Stimulated activated naive CD4-positive, alpha-beta T cell treated with Interleukin-2 at 50 U/mL for 16 hours (primary cell): ENCODE measurements around the gene ASPG.

Experiments used
- DNase-seq: peaks from one replicate; lab custom pipeline; 2025; lab: John Stamatoyannopoulos, UW

Gene ASPG

GRCh38 chr14:104085032-104085888 lies at the start of gene ASPG:
Gene ASPG, plus strand, starts transcription at chr14:104085700. Its CDS starts 71 bp downstream, at chr14:104085771.
- DNase-seq: no peak

- DNase-seq: no peak
Measured at GRCh38 chr14:104036212-104036611, 49.3 kb upstream of the ASPG start.

DNA sequence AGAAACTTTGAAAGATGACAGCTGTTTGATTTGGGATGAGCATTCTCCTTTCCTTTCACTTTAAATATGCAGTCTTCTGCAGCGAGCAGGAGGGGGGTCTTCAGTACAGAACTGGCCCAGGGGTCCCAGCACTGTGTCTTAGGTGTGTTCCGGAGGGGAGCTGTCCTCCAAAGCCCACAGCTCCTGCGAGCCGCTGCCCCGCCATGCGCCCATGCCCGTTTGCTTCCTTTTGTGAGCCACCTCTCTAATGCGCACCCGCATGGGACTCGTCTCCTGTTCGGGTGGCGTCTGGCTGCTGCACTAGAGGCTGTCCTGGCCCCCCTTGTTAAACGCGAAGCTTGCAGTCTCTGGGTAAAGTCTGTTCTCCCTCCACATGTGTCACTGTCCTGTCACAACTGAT lies 48.4 kb upstream of the ASPG start:
- no peak for DNase-seq

DNA sequence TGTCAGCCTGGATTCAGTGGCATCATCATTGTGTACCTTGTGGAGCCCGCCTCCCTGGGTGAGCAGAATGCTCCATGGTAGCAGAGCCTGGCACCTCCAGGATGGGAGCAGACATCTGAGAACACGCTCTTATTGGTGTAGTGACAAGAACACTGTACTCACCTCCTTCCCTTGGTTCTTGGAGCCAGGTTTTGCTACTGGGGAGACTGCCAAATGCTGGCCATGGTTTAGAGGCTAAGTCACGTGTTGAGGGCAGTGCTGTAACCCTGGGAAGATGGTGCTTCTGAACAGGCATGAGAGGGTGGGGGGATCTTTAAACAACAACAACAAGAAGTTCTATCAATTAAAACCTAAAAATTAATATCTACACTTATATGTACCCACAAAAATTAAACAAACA lies 47.6 kb upstream of the ASPG start:
- no peak for DNase-seq

GRCh38 chr14:104039214-104039613 lies 46.3 kb upstream of the ASPG start:
- no peak for DNase-seq

DNA sequence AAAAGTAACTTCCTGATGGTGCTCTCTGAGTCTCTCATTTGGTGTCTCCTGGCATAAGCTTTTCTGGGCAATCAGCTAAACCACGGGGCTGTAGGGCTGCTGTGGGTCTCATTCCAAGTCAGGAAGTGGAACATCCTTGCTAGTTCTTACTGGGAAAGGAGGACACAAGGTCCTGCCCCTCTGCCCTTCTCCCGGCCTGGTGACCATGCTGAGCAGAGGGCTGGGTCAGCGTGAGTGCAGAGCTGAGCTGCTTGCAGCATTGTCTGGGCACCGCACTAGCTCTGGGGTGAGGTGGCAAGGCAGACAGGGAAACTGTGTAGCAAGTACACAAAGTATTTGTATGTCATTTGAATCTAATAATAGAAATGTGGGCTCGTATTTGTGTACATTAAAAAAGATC lies 45.0 kb upstream of the ASPG start:
- no peak for DNase-seq

DNA sequence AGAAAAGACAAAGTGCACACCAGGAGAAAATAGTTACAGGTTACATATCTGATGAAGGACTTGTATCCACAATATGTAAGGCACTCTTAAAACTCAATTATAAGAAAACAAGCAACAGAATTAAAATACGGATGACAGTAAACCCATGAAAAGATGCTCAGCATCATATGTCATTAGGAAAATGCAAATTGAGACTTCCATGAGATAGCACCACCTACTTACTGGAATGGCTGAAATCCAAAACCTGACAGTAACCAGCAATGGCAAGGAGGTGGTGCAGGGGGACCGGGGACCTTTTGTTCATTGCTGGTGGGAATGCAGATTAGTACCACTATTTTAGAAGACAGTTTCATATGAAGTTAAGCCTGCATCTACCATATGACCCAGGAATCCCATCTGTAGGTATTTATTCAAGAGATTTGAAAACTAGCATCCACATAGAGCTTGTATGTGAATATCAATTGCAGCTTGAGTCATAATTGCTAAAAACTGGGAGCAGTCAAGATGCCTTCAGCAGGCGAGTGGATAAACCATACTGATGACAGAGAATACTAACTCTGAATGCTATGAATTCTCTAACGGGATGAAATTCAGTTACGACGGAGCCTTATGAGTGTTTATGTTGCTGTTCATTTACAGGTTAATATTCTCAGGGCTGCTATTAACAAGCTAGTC lies 43.9 kb upstream of the ASPG start:
- DNase-seq: no peak

GRCh38 chr14:104044016-104044415 lies 41.5 kb upstream of the ASPG start:
- no peak for DNase-seq

- no peak for DNase-seq
Measured at GRCh38 chr14:104047761-104048160, 37.7 kb upstream of the ASPG start.

DNA sequence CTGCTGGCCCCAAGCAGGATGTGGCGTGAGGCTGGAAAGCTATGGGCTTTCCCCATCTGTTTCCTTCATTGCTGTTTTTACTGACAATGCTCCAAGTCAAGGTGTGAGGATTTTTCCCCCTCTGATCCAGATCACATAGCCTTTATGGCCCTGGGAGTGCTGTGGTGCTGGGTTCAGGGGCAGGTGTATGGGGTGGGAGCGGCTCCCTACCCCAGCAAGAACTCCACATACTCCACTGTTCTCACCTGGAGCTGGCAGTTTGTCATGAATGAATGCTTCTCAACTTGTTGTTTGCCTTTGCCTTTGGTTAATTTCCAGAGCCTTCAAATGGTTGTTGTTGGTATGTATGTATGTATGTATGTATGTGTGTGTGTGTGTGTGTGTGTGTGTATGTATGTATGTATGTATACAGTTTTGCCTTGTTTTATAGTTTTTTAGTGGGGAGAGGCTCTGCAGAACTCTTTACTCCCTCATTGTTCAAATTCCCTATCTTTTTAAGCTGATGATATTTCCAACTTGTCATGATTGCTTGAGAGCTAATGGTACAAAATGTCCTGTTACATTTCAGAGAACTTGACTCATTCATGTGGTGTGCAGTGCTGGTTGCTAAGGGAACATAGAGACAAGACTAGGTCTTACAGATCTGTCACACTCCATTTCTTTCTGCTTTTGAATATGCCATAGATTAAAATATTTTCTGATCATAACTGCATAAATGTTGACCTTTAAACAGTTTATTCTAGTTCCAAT lies 36.6 kb upstream of the ASPG start:
- no peak for DNase-seq

DNA sequence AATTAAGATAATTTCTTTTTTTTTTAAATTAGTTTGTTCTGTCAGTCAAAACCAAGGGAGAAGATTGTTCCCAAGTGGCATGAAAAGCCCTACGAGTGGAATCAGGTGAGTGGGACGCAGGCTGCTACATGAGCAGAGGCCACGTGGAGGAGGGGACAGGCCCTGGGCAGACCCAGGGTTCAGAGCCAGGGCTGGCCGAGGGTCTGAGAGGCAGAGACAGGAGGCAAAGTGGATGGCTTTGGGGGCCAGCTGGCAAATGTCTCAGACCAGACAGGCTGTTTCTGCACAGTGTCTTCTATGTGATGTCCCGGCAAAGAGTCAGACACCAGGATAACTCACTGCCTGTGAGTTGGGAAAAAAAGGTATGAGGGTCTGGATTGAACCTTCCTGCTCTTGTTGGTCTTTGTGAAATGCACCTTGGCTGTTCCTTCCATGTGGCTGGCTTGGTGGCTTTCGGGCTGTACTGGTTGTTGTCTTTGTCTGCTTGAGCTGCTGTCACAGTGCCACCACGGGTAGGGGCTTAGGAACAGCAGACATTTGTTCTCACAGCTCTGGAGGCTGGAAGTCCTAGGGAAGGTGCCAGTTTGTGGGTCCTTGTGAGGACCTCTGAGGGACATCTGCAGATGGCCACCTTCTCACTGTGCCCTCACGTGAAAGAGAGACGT lies 35.8 kb upstream of the ASPG start:
- DNase-seq: no peak

DNA sequence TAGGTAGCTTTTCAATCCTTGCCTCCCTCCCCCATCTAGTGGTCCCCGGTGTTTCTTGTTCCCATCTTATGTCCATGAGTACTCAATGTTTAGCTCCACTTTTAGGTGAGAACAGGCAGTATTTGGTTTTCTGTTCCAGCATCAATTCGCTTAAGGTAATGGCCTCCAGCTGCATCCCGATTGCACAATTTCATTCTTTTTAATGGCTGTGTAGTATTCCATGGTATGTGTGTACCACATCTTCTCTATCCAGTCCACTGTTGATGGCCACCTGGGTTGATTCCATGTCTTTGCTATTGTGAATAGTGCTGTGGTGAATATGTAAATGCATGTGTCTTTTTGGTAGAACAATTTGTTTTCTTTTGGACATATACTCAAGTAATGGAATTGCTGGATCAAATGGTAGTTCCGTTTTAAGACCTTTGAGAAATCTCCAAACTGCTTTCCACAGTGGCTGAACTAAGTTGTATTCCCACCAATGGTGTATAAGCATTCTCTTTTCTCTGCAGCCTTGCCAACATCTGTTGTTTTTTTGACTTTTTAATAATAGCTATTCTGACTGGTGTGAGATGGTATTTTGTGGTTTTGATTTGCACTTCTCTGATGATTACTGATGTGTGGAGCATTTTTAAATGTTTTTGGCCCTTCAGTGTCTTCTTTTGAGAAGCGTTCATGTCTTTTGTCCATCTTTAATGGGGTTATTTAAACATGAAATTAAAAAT lies 34.2 kb upstream of the ASPG start:
- DNase-seq: no peak

DNA sequence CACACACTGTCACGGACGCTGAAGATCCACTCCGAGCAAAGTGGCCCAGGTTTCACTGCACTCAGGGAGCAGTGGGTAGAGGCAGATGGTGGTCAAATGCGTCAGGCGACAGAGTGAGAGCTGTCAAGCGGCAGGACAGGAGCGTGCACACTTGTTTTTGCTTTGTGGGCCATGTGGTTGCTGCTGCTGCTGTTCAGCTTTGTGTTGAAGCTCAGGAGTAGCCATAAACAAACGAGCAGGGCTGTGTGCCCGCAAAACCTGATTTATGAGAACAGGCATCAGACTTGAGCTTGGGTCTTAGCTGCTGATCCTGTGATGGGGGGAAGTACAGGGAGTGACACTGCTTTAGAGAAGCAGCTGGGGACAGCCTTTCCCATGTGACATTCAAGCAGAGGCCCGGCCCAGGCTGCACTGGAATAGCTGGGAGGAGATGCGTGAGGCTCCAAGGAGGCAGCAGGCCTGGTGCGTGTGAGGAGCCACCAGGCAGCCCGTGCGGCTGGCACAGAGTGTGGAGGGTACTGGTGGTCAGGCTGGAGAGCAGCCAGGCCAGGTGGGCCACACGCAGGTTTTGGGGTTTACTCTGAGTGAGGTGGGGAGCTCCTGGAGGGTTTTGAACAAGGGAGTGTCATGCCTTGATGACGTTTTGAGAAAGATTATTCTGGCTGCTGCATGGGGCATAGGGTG lies 31.1 kb upstream of the ASPG start:
- no peak for DNase-seq

DNA sequence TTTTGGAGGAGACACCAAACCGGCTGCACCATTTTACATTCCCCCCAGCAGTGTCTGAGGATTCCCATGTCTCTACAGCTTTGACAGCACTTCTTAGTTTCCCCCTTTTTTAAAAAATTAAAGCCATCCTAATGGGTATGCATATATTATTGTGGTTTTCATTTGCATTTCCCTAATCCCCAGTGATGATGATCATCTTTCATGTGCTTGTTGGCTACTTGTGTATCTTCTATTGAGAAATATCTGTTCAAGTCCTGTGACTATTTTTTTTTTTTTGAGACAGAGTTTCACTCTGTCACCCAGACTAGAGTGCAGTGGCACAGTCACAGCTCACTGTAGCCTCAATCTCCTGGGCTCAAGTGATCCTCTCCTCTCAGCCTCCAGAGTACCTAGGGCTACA lies 23.2 kb upstream of the ASPG start:
- DNase-seq: no peak

GRCh38 chr14:104064003-104064402 lies 21.5 kb upstream of the ASPG start:
- DNase-seq: no peak

GRCh38 chr14:104066279-104066678 lies 19.2 kb upstream of the ASPG start:
- no peak for DNase-seq

- no peak for DNase-seq
Measured at GRCh38 chr14:104066719-104067295, 18.7 kb upstream of the ASPG start.

- no peak for DNase-seq
Measured at GRCh38 chr14:104069541-104069940, 16.0 kb upstream of the ASPG start.

- DNase-seq: no peak
Measured at GRCh38 chr14:104072586-104072985, 12.9 kb upstream of the ASPG start.

GRCh38 chr14:104073764-104074163 lies 11.7 kb upstream of the ASPG start:
- DNase-seq: no peak
